Measurements from ENCODE around the gene KCTD19.
"Not testable (repeated sequence)": the region's sequence is repeated elsewhere in the genome, so short reads cannot be mapped to it uniquely, and the experiment has no call there.

KCTD19 gene

GRCh38 chr16:67326472-67327309 lies at the start of gene KCTD19, which contains the start of gene LRRC36:
Gene KCTD19, minus strand, starts transcription at chr16:67326741. Its CDS starts 34 bp downstream, at chr16:67326707.
Gene LRRC36, plus strand, starts transcription at chr16:67326815. Its CDS starts 48 bp downstream, at chr16:67326863.
- DNase-seq (ENCODE audit: low spot score), result peak; percentile 84

GRCh38 chr16:67376012-67376411 lies 49.5 kb upstream of the KCTD19 start:
- DNase-seq (ENCODE audit: low spot score), result not testable (repeated sequence)

More at GRCh38 chr16:67326472-67327309, at the start of gene KCTD19, which contains the start of gene LRRC36:
- peak; percentile 35 for TF ChIP-seq CTCF (IDR thresholded peaks at IDR 0.05; ENCODE audit: extremely low read depth, missing control alignments)

GRCh38 chr16:67372664-67373063 lies 46.1 kb upstream of the KCTD19 start:
- no peak for TF ChIP-seq CTCF (IDR thresholded peaks at IDR 0.05; ENCODE audit: extremely low read depth, missing control alignments)
- no peak for DNase-seq (ENCODE audit: low spot score)

DNA sequence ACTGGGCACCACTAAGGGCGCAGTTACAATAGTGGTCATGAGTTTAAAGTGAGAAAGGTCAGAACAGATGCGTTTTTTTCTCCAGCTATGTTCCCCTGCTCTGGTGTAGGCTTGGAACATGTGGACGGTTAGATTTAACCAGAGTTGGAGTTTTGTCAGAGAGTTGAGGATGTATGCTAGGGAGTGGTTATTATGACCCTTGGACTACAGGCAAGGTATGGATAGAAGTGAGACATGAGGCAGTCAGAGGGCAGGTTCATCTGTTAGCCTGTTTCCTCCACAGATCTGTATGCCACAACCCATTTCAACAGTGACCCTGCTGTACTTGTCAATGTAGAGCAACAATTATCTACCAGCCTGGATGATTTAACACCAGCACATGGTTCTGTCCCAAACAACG lies 44.1 kb upstream of the KCTD19 start:
- DNase-seq (ENCODE audit: low spot score), result no peak
- no peak for TF ChIP-seq CTCF (IDR thresholded peaks at IDR 0.05; ENCODE audit: extremely low read depth, missing control alignments)

DNA sequence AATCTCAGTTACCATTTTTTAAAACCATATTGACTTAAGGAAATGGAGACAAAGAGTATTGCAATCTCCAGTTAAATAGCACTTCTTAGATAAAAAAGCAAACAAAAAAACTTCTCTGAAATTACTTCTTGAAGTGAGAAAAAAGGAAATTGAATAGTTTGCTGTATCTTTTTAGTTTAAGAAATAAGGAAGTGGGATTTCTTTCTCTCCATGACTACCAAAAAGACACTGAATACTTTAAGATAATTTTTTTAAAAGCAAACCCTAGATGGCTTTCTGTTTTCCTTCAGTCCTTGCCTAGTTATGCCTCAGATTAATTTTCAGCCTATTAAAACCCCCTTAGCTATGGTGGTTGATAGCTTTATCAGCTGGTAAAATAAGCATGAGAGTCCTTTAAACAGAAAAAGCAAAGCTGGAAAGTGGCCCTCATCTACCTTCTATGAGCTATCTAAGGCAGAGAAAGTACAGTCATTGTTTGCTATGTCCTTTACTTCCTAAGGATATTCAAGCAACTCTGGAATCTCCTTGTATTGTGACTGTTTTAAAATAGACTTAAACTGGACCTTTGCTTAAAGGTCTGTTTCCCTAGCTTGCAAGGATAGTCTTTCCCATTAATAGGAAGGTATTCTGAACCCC lies 38.2 kb upstream of the KCTD19 start:
- no peak for TF ChIP-seq CTCF (IDR thresholded peaks at IDR 0.05; ENCODE audit: extremely low read depth, missing control alignments)
- DNase-seq (ENCODE audit: low spot score), result no peak

DNA sequence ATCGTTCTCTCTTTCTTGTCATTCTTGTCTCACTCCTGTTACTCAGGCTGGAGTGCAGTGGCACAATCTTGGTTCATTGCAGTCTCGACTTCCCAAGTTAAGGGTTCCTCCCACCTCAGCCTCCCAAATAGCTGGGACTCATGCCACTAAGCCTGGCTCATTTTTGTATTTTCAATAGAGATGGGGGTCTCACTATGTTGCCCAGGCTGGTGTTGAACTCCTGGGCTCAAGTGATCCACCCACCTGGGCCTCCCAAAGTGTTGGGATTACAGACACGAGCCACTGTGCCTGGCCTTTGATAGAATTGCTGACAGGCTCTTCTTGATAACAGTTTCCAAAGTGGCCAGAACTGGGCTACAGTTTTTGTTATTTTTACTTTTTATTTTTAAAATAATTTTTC lies 34.5 kb upstream of the KCTD19 start:
- no peak for TF ChIP-seq CTCF (IDR thresholded peaks at IDR 0.05; ENCODE audit: extremely low read depth, missing control alignments)

GRCh38 chr16:67359540-67360269 lies 33.2 kb upstream of the KCTD19 start:
- DNase-seq (ENCODE audit: low spot score), result not testable (repeated sequence)

More for the DNA sequence above, 34.5 kb upstream of the KCTD19 start:
- no peak for DNase-seq (ENCODE audit: low spot score)

GRCh38 chr16:67357561-67357960 lies 31.0 kb upstream of the KCTD19 start:
- no peak for TF ChIP-seq CTCF (IDR thresholded peaks at IDR 0.05; ENCODE audit: extremely low read depth, missing control alignments)
- no peak for DNase-seq (ENCODE audit: low spot score)

Data from GM20000 (cell line).